ENCODE data around the gene CIDEB.

CIDEB gene

DNA sequence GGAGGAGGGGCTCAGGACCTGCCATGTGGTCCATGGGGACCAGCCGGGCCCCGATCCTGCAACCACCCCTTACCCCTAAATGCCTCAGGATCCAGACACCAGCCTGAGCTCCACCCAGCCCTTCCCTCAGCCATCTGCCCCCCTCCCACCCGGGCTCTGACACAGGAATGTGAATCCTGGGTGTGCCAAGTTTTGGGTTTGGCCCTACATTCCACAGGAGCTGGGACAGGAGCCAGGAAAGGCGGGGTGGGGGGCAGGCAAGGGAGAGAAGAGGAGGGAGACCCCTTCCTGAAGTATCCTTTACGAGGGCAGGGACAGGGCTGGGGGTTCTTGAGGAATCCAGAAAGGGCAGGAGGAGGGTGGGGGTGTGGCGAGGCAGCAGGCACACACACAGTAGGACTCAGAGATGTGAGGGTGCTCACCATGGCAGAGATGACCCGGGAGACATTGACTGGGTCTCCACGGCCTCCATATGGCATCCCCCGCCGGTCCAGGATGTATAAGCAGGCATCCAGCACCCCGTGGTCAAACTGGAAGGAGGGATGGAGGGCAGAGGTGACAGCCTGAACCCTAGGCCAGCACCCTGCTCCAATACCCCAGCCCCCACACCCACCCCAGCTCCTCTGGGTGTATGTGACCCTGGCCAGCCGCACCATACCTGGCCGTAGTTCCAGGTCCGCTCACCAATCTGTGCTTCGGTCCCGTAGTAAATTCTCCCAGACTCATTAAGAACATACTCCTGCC lies 48.3 kb downstream of the CIDEB start:
- TF ChIP-seq, protein P1, sequence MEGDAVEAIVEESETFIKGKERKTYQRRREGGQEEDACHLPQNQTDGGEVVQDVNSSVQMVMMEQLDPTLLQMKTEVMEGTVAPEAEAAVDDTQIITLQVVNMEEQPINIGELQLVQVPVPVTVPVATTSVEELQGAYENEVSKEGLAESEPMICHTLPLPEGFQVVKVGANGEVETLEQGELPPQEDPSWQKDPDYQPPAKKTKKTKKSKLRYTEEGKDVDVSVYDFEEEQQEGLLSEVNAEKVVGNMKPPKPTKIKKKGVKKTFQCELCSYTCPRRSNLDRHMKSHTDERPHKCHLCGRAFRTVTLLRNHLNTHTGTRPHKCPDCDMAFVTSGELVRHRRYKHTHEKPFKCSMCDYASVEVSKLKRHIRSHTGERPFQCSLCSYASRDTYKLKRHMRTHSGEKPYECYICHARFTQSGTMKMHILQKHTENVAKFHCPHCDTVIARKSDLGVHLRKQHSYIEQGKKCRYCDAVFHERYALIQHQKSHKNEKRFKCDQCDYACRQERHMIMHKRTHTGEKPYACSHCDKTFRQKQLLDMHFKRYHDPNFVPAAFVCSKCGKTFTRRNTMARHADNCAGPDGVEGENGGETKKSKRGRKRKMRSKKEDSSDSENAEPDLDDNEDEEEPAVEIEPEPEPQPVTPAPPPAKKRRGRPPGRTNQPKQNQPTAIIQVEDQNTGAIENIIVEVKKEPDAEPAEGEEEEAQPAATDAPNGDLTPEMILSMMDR (conservative IDR thresholded peaks at IDR 0.05; ENCODE audit: control insufficient read depth, insufficient read depth, low read depth, low read length) = no peak
- no peak for DNase-seq (ENCODE audit: low read depth)

DNA sequence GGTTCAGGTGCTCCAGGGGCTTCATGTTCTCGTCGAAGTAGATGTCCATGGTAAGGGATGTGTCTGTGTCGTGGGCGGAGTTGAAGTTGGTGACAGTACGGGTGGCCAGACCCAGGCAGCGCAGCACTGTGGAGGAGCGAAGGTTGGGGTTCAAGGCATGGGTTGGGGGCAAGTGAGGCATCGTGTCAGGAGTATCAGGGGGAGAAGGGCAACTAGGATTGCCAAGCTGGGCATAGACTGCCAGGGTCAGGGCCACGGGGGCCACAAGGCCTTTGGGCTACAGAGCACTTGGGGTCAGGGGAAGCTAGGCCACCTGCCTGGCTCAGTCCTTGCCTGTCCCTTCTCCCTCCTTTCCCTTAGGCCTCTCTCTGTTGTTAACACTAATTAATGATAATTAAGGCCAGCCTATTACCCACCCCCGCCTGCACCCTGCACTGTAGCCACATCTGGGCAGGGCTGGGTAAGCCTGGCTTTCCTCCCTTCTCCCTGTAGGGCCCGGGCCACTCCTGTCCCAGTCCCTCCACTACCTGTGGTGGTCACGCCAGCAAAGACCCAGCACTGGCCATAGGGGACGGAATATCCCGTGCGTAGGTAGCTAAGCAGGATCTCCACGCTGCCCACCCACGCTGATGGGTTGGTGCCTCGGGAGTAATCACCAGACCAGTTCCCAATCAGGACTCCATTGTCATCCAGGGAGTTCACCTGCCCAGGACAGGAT lies 49.1 kb downstream of the CIDEB start:
- no peak overlapping the region for H3K4me3 ChIP-seq (ENCODE audit: control insufficient read depth, low read depth, low read length)
- TF ChIP-seq, protein P1 (conservative IDR thresholded peaks at IDR 0.05; ENCODE audit: control insufficient read depth, insufficient read depth, low read depth, low read length) = no peak
- no peak for DNase-seq (ENCODE audit: low read depth)

More for the DNA sequence above, 48.3 kb downstream of the CIDEB start:
- no peak overlapping the region for H3K4me3 ChIP-seq (ENCODE audit: control insufficient read depth, low read depth, low read length)

DNA sequence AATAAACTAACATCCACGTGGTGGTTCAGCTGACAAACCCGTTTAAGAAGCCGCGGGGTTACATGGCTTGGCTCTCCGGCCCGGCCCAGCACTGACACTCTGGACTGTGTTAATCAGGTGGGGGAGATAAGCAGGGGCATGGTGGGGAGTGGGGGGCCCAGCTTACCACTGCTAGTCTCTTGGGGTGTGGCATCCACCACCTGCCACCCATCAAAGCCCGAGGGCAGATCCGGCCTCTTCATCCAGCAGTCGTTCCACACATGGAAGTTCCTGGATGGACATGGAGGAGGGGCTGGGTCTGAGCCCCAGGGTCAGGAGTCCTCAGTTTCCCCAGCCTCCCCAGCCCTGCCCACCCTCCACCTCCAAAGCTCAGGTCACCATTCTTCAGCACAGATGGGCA lies 49.7 kb downstream of the CIDEB start:
- TF ChIP-seq, protein P1 (conservative IDR thresholded peaks at IDR 0.05; ENCODE audit: control insufficient read depth, insufficient read depth, low read depth, low read length) = no peak
- DNase-seq (ENCODE audit: low read depth) = no peak
- H3K4me3 ChIP-seq (ENCODE audit: control insufficient read depth, low read depth, low read length) = no peak overlapping the region

DNA sequence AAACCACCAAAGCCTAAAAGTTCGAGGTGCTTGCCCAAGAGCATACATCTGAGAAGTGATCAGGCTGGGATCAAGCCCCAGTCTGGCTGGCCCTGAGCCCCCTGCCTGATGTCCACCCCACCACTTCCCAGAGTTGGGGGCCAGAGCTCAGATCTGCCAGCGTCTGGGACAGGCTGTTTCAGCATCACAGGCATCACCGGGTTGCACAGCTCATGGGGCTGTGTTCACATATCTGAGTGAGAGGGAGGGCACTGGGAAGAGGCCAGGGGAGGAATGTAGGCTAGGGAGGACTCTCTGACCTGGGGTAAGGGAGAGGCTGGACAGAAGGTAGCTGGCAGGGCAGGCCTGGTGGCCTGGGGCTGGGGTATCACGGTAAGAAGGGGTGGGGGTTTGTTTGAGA lies 50.8 kb downstream of the CIDEB start:
- TF ChIP-seq, protein P1 (conservative IDR thresholded peaks at IDR 0.05; ENCODE audit: control insufficient read depth, insufficient read depth, low read depth, low read length) = no peak
- no peak overlapping the region for H3K4me3 ChIP-seq (ENCODE audit: control insufficient read depth, low read depth, low read length)
- DNase-seq (ENCODE audit: low read depth) = no peak

DNA sequence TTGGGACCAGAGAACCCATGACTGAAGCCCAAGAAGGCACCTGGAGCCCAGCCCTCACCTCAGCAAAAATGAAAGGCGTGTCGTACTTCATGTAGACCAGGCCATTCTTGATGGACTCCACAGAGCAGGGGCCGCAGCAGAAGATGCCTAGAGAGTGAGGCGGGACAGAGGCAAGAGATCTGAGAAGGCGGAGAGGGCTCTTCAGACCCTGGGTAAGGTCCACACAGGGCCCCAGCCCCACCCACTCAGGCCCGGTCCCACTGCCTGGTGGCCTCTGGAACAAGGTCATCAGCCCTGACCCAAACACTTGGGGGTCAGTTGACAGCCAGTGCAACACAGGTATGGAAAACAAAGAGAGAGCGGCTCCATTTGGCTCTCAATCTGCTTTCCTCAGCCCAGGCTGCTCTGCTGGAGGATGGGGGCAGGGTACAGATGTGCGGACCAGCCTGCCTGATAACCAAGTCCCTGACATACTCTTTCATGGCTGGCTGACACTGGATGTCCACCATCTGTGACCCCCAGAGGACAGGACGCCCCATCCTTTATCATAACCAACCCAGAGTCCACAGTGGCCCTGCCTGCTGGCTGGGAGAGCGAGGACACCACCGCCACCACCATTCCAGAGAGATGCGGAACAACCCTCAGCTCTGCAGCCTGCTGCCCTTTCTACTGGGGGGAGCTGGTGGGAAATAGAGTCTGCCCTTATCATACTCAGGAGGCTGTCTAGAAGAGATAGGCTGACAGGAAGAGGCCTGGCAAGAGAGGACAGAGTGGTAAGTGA lies 51.7 kb downstream of the CIDEB start:
- TF ChIP-seq, protein P1 (conservative IDR thresholded peaks at IDR 0.05; ENCODE audit: control insufficient read depth, insufficient read depth, low read depth, low read length) = no peak
- DNase-seq (ENCODE audit: low read depth) = no peak
- H3K4me3 ChIP-seq (ENCODE audit: control insufficient read depth, low read depth, low read length) = no peak overlapping the region

DNA sequence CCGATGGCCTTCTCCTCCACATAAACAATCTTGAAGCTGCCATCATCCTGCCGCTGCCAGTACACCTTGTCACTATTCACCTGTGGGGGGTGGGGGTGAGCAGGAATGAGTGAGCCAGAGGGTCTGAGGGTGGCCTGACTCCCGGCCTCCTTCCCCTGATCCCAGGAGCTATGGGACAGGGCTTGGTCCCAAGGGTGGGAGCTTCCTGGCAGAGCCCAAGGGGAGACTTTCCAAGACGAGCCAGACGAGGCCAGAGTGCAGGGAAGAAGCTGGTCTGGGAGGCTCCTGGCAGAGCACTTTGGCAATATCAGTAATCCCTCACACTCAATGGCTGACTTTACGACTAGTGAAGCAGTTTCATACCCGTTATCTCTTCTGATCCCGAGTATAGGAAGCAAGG lies 52.3 kb downstream of the CIDEB start:
- H3K4me3 ChIP-seq (ENCODE audit: control insufficient read depth, low read depth, low read length) = no peak overlapping the region
- TF ChIP-seq, protein P1 (conservative IDR thresholded peaks at IDR 0.05; ENCODE audit: control insufficient read depth, insufficient read depth, low read depth, low read length) = no peak
- DNase-seq (ENCODE audit: low read depth) = no peak

Data from fibroblast of mammary gland (primary cell).